WI38 (cell line): ENCODE measurements around the gene PHF3.

Experiments used
- H3K4me3 ChIP-seq: 2 replicates; pipeline ENCODE4 v1.5.1; 2011; ENCODE audit warnings: low read depth, mild to moderate bottlenecking, control low read depth, low read length
- CTCF ChIP-seq: IDR thresholded peaks from 2 replicates; pipeline ENCODE4 v1.5.1; 2012; ENCODE audit warnings: low read depth, mild to moderate bottlenecking, control low read depth, low read length

PHF3 gene

GRCh38 chr6:63713332-63713731 is 77.7 kb downstream of the PHF3 start:
- no peak overlapping the region for H3K4me3 ChIP-seq

GRCh38 chr6:63714091-63714490 is 78.5 kb downstream of the PHF3 start:
- no peak overlapping the region for H3K4me3 ChIP-seq
- no peak for TF ChIP-seq CTCF

More at GRCh38 chr6:63713332-63713731, 77.7 kb downstream of the PHF3 start:
- no peak for TF ChIP-seq CTCF

GRCh38 chr6:63716169-63716568 is 80.6 kb downstream of the PHF3 start:
- TF ChIP-seq CTCF = no peak
- no peak overlapping the region for H3K4me3 ChIP-seq

GRCh38 chr6:63721181-63721580 is 85.6 kb downstream of the PHF3 start:
- H3K4me3 ChIP-seq = no peak overlapping the region
- no peak for TF ChIP-seq CTCF

- TF ChIP-seq CTCF = no peak
- no peak overlapping the region for H3K4me3 ChIP-seq
Measured at GRCh38 chr6:63724721-63725120, 89.1 kb downstream of the PHF3 start.

- TF ChIP-seq CTCF = no peak
- no peak overlapping the region for H3K4me3 ChIP-seq
Measured at GRCh38 chr6:63730311-63730710, 94.7 kb downstream of the PHF3 start.

GRCh38 chr6:63731930-63732329 is 96.3 kb downstream of the PHF3 start:
- H3K4me3 ChIP-seq = no peak overlapping the region
- no peak for TF ChIP-seq CTCF
